ENCODE data around the gene EPB41L2.

Gene EPB41L2

GRCh38 chr6:130825772-130826441 is 237.1 kb downstream of the EPB41L2 start:
- Histone ChIP-seq H3K4me3 (ENCODE audit: low read depth, low read length) (no peak overlapping the region), H3K4me1 (no peaks in the 10 kb centered on the region), H3K36me3 (no peaks in the 10 kb centered on the region), H3K27me3 (no peaks in the 10 kb centered on the region), H3K9me3 (no peaks in the 10 kb centered on the region)
- DNase-seq, result no peak
- TF ChIP-seq CTCF (IDR thresholded peaks at IDR 0.05; ENCODE audit: low read depth, low read length), result no peak

GRCh38 chr6:130824978-130825694 is 237.9 kb downstream of the EPB41L2 start:
- Histone ChIP-seq H3K9me3 (no peaks in the 10 kb centered on the region), H3K4me3 (ENCODE audit: low read depth, low read length) (no peak overlapping the region), H3K36me3 (no peaks in the 10 kb centered on the region), H3K27me3 (no peaks in the 10 kb centered on the region), H3K4me1 (no peaks in the 10 kb centered on the region)
- DNase-seq, result no peak
- no peak for TF ChIP-seq CTCF (IDR thresholded peaks at IDR 0.05; ENCODE audit: low read depth, low read length)

- Histone ChIP-seq H3K4me1 (no peaks in the 10 kb centered on the region), H3K4me3 (ENCODE audit: low read depth, low read length) (no peak overlapping the region)
- DNase-seq, result no peak
These were observed 240.3 kb downstream of the EPB41L2 start for GRCh38 chr6:130822736-130823135.

GRCh38 chr6:130815200-130816071 is 247.6 kb downstream of the EPB41L2 start:
- Histone ChIP-seq H3K9me3 (no peaks in the 10 kb centered on the region), H3K4me1 (no peaks in the 10 kb centered on the region), H3K27me3 (no peaks in the 10 kb centered on the region), H3K36me3 (no peaks in the 10 kb centered on the region), H3K4me3 (ENCODE audit: low read depth, low read length) (no peak overlapping the region)
- TF ChIP-seq CTCF (IDR thresholded peaks at IDR 0.05; ENCODE audit: low read depth, low read length), result no peak
- DNase-seq, result no peak

More at GRCh38 chr6:130822736-130823135, 240.3 kb downstream of the EPB41L2 start:
- TF ChIP-seq CTCF (IDR thresholded peaks at IDR 0.05; ENCODE audit: low read depth, low read length), result no peak
- H3K27me3 ChIP-seq, result no peaks in the 10 kb centered on the region
- no peaks in the 10 kb centered on the region for H3K9me3 ChIP-seq
- H3K36me3 ChIP-seq, result no peaks in the 10 kb centered on the region

GRCh38 chr6:130814506-130814905 is 248.5 kb downstream of the EPB41L2 start:
- H3K36me3 ChIP-seq, result no peaks in the 10 kb centered on the region
- no peaks in the 10 kb centered on the region for H3K27me3 ChIP-seq
- no peak overlapping the region for H3K4me3 ChIP-seq (ENCODE audit: low read depth, low read length)
- no peaks in the 10 kb centered on the region for H3K9me3 ChIP-seq
- no peaks in the 10 kb centered on the region for H3K4me1 ChIP-seq
- TF ChIP-seq CTCF (IDR thresholded peaks at IDR 0.05; ENCODE audit: low read depth, low read length), result no peak
- no peak for DNase-seq

Measured in BE2C (cell line).